Activated B cell treated with CpG ODN at 0.5 μM for 24 hours (primary cell): Measurements from ENCODE around the gene GCNT2. TPM values are rescaled to one million over a fixed set of nuclear protein-coding genes. Genes with fewer than 3 reads are reported as not detected.
"Not testable (repeated sequence)": the region's sequence is repeated elsewhere in the genome, so short reads cannot be mapped to it uniquely, and the experiment has no call there.

Experiments
- ATAC-seq: fragments of 200-7000 bp; cut with Tn5 transposase; one replicate; pipeline ENCODE4 v1.10.0; 2021; ENCODE audit warnings: low read depth, mild to moderate bottlenecking, moderate library complexity
- CTCF ChIA-PET: fragments of 350-600 bp; sonication (Branson Sonifier 250); formaldehyde crosslinking; loops from one replicate; lab custom pipeline; 2021; ENCODE audit warnings: antibody characterized with exemption; lab: Charles Lee
- POLR2A ChIA-PET: fragments of 350-600 bp; sonication (Branson Sonifier 250); formaldehyde crosslinking; loops from one replicate; lab custom pipeline; 2021; ENCODE audit warnings: antibody characterized with exemption; lab: Charles Lee
- DNase-seq: peaks from one replicate; pipeline ENCODE4 v3.0.0; 2022
- H3K27ac Mint-ChIP-seq: one replicate; pipeline ENCODE4 v1.8.0; 2020; ENCODE audit warnings: mixed read lengths
- H3K27me3 Mint-ChIP-seq: one replicate; pipeline ENCODE4 v1.8.0; 2021; ENCODE audit warnings: mixed read lengths
- H3K36me3 Mint-ChIP-seq: one replicate; pipeline ENCODE4 v1.8.0; 2021; ENCODE audit warnings: low read depth, mixed read lengths
- H3K4me1 Mint-ChIP-seq: one replicate; pipeline ENCODE4 v1.8.0; 2021; ENCODE audit warnings: mixed read lengths
- H3K4me3 Mint-ChIP-seq: one replicate; pipeline ENCODE4 v1.8.0; 2020; ENCODE audit warnings: mild to moderate bottlenecking, mixed read lengths
- H3K9me3 Mint-ChIP-seq: one replicate; pipeline ENCODE4 v1.8.0; 2020; ENCODE audit warnings: mixed read lengths
- intact Hi-C: fragments of 100-400 bp; cut with micrococcal nuclease; formaldehyde crosslinking; loops from one replicate; pipeline ENCODE4 v1.15.1; 2024
- total RNA-seq: library from RNA; stranded (reverse); gene quantifications from 2 replicates; pipeline ENCODE4 v1.2.3, GENCODE V29; 2022
- TF ChIP-seq, protein P1 (sequence below): fragments of 200-600 bp; IDR thresholded peaks from one replicate; pipeline ENCODE4 v1.8.0; 2022; ENCODE audit warnings: antibody characterized with exemption, mild to moderate bottlenecking

Gene GCNT2
- total RNA-seq, 1 donor from 2014 or later, result 25.9 TPM

DNA sequence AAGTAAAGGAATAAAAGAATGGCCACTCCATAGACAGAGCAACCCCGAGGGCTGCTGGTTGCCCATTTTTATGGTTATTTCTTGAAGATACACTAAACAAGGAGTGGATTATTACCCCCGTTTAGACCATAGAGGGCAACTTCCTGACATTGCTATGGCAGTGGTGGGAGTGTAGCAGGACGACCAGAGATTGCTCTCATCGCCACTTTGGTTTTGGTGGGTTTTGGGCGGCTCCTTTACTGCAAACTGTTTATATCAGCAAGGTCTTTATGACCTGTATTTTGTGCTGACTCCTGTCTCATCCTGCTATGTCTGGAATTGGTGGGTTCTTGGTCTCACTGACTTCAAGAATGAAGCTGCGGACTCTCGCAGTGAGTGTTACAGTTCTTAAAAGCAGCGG, 94.5 kb downstream of the GCNT2 start:
- Mint-ChIP-seq H3K4me1 (peaks cover 2% of the 10 kb centered on the region), H3K27me3 (no peaks in the 10 kb centered on the region), H3K9me3 (no peaks in the 10 kb centered on the region), H3K36me3 (peaks cover 11% of the 10 kb centered on the region), H3K27ac (no peak overlapping the region), H3K4me3 (no peak overlapping the region)
- DNase-seq (no peak), ATAC-seq (no peak)
- ChIA-PET POLR2A (no interaction called here), CTCF (no interaction called here)
- TF ChIP-seq, protein P1, sequence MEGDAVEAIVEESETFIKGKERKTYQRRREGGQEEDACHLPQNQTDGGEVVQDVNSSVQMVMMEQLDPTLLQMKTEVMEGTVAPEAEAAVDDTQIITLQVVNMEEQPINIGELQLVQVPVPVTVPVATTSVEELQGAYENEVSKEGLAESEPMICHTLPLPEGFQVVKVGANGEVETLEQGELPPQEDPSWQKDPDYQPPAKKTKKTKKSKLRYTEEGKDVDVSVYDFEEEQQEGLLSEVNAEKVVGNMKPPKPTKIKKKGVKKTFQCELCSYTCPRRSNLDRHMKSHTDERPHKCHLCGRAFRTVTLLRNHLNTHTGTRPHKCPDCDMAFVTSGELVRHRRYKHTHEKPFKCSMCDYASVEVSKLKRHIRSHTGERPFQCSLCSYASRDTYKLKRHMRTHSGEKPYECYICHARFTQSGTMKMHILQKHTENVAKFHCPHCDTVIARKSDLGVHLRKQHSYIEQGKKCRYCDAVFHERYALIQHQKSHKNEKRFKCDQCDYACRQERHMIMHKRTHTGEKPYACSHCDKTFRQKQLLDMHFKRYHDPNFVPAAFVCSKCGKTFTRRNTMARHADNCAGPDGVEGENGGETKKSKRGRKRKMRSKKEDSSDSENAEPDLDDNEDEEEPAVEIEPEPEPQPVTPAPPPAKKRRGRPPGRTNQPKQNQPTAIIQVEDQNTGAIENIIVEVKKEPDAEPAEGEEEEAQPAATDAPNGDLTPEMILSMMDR, result no peak
- intact Hi-C loops, result no loop called here

DNA sequence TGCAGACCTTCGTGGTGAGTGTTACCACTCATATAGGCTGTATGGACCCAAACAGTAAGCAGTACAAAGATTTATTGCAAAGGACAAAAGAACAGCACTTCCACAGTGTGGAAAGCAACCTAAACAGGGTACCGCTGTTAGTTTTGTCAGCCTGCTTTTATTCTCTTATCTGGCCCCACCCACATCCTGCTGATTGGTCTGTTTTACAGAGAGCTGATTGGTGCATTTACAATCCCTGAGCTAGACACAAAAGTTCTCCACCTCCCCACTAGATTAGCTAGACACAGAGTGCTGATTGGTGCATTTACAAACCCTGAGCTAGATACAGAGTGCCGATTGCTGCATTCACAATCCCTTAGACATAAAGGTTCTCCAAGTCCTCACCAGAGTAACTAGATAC, 95.1 kb downstream of the GCNT2 start:
- H3K27ac Mint-ChIP-seq, DNase-seq, H3K4me3 Mint-ChIP-seq, POLR2A ChIA-PET, intact Hi-C loops, ATAC-seq, H3K9me3 Mint-ChIP-seq, CTCF ChIA-PET, H3K4me1 Mint-ChIP-seq, H3K27me3 Mint-ChIP-seq: not testable (repeated sequence)
- peaks cover 16% of the 10 kb centered on the region for H3K36me3 Mint-ChIP-seq

GRCh38 chr6:10617008-10617696, 96.0 kb downstream of the GCNT2 start:
- CTCF ChIA-PET, result no interaction called here
- peaks cover 3% of the 10 kb centered on the region for H3K9me3 Mint-ChIP-seq
- no peak overlapping the region for H3K4me3 Mint-ChIP-seq
- peaks cover 2% of the 10 kb centered on the region for H3K4me1 Mint-ChIP-seq
- ATAC-seq (no peak), DNase-seq (no peak)
- TF ChIP-seq, protein P1, result no peak
- intact Hi-C loops, result no loop called here
- H3K36me3 Mint-ChIP-seq, result peaks cover 25% of the 10 kb centered on the region
- no peak overlapping the region for H3K27ac Mint-ChIP-seq
- POLR2A ChIA-PET, result no interaction called here
- H3K27me3 Mint-ChIP-seq, result no peaks in the 10 kb centered on the region

DNA sequence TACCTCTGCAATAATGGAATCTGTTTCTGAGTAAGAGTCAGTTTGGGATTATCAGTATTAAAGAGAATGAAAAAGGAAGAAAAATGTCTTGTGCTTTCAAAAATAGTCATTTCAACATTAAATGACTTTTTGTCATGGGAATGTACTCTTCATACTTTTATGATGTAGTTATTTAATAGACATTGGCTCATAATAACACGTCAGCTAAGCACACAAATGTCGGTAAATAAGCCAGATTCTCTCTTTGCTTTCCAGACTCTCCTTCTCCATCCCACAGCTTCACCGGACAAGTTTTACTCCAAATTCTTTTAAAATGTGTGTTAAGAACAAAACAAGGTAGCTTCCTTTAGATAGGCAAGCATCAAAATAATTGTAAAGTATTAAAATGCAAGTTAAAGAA, 97.3 kb downstream of the GCNT2 start:
- no peaks in the 10 kb centered on the region for H3K27me3 Mint-ChIP-seq
- DNase-seq, result no peak
- no peak overlapping the region for H3K27ac Mint-ChIP-seq
- peaks cover 2% of the 10 kb centered on the region for H3K4me1 Mint-ChIP-seq
- ATAC-seq, result no peak
- TF ChIP-seq, protein P1, result no peak
- H3K4me3 Mint-ChIP-seq, result no peak overlapping the region
- intact Hi-C loops, result no loop called here
- peaks cover 3% of the 10 kb centered on the region for H3K9me3 Mint-ChIP-seq
- ChIA-PET CTCF (no interaction called here), POLR2A (no interaction called here)
- H3K36me3 Mint-ChIP-seq, result peaks cover 33% of the 10 kb centered on the region

DNA sequence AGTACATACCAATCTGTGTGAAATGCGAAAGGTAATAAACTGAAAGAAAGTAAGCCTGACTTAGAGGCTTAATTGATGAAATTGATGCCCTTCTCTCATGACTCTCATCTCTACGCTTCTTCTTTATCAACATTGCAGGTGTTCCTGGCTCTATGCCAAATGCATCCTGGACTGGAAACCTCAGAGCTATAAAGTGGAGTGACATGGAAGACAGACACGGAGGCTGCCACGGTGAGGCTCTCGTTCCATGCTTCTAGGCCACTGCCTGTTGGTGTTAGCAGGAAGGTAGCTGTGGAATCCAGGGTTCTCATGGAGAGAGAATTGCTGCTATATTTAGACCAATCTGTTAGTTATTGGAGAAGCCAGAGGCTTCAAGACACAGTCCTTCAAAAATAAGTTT, 100.1 kb downstream of the GCNT2 start:
- POLR2A ChIA-PET, result interaction anchor here (0.6 kb wide), 1 partner anchor 31 kb away, joined by 3 read pairs; no protein-coding TSS in a partner anchor
- Mint-ChIP-seq H3K9me3 (peaks cover 3% of the 10 kb centered on the region), H3K27ac (no peak overlapping the region), H3K4me1 (no peaks in the 10 kb centered on the region), H3K4me3 (no peak overlapping the region), H3K27me3 (no peaks in the 10 kb centered on the region), H3K36me3 (peaks cover 51% of the 10 kb centered on the region)
- DNase-seq (no peak), ATAC-seq (no peak)
- TF ChIP-seq, protein P1, result no peak
- intact Hi-C loops, result no loop called here
- CTCF ChIA-PET, result no interaction called here
